ENCODE data around the gene TBC1D2.

Gene TBC1D2

GRCh38 chr9:98158071-98158831, 97.2 kb downstream of the TBC1D2 start:
- peak; percentile 94 for DNase-seq

GRCh38 chr9:98157372-98157771, 98.1 kb downstream of the TBC1D2 start:
- no peak for DNase-seq

GRCh38 chr9:98154678-98155077, 100.8 kb downstream of the TBC1D2 start:
- DNase-seq, result no peak

GRCh38 chr9:98152526-98152925, 102.9 kb downstream of the TBC1D2 start:
- no peak for DNase-seq

GRCh38 chr9:98150721-98151120, 104.7 kb downstream of the TBC1D2 start:
- DNase-seq, result no peak

- DNase-seq, result no peak
These were observed 105.3 kb downstream of the TBC1D2 start for GRCh38 chr9:98150164-98150563.

- DNase-seq, result no peak
These were observed 106.0 kb downstream of the TBC1D2 start for GRCh38 chr9:98149422-98149821.
